NK-92 (cell line): ENCODE measurements around the gene PRSS50.
"Not testable (repeated sequence)": the region's sequence is repeated elsewhere in the genome, so short reads cannot be mapped to it uniquely, and the experiment has no call there.

Source experiments
- DNase-seq: peaks from one replicate; lab custom pipeline; 2025; ENCODE audit not compliant: unreplicated experiment; lab: John Stamatoyannopoulos, UW

Gene PRSS50

DNA sequence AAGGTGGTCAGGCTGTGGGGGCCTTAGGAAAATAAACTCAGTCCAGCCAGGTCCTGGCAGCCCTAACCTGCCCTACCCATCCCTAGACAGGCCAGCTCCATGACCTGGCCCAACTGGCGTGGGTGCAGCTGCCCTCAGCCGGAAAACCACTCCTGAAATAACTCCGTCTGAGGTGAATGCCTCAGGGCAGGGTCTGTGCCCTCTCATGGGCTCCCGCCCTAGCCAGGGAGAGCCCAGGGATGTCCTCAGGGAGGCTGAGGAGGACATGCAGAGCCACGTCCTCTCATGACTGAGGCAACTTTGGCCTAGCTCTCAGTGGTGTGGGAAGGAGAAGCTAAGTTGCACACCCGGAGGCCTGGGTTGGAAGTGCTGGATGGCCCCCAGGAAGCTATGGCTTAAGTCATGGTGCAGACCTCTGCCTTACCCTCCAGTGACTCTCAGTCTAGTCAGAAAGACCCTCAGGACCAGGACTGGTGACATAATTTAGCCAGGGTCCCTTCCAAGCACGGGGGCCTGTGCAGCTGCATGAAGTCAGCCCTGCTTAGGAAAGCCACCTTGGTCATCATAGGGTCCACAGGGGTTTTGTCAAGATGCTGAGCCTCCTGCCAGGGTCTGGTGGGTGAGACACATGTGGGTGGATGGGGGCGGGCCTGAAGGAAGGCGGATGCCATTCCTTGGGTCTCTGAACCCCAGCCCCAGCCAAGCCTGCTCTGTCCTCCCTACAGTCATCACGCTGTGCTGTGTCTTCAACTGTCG, 9.1 kb downstream of the PRSS50 start:
- DNase-seq, result no peak

DNA sequence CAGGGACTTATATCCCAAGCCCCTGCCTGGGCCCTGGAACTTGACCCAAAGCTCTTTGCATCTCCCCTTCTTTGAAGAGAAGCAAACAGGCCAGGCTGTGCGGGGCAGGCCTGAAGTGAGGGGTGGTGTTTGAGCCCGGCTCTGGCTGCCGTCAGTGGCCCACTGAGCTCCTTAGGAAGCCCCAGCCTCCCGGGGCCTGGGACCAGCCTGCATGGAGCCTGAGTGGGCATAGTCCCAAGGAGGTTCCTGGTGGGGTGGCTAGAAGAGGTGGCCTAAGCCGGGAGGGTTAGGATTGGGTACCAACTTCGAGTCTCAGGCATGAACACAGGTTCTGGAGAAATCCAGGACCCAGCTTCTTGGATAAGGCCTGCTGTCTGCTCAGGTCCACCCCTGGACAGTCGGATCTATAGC, 10.1 kb downstream of the PRSS50 start:
- no peak for DNase-seq

DNA sequence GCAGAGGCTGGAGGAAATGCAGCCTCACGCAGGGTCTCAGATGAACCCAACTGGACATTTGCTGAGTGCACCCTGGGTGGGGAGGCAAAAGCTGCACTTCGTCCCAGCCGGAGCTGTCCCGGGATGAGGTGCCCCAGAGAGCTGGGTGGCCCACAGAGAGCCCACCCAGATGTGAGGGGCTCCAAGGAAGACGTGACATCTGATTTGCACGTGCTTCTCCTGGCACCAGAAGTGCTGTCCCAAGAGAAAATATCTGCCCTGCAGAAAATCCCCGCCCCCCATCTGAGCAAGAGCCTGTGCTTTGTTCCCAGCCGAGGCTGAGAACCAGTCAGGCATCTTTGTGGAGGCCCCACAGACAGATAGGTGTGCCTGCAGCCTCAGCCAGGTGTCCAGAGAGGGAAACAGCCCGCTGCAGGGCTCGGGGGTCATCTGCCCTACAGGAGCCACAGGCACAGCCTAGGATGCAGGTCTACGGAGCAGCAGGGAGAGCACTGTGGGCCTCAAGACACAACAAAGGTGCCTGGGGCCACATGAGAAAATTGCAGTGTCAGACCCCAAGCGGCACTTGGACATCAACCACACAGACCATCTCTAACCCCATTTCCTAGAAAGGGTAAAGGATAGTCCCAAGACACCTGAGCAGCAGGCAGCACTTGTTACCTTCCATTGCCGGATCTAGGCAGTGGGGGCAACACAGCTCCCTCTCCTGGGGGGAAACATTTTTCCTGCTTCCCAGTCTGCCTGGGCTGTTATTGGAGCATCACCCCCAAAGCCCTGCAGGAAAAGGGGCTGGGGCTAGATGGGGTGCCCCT, 10.7 kb downstream of the PRSS50 start:
- no peak for DNase-seq

DNA sequence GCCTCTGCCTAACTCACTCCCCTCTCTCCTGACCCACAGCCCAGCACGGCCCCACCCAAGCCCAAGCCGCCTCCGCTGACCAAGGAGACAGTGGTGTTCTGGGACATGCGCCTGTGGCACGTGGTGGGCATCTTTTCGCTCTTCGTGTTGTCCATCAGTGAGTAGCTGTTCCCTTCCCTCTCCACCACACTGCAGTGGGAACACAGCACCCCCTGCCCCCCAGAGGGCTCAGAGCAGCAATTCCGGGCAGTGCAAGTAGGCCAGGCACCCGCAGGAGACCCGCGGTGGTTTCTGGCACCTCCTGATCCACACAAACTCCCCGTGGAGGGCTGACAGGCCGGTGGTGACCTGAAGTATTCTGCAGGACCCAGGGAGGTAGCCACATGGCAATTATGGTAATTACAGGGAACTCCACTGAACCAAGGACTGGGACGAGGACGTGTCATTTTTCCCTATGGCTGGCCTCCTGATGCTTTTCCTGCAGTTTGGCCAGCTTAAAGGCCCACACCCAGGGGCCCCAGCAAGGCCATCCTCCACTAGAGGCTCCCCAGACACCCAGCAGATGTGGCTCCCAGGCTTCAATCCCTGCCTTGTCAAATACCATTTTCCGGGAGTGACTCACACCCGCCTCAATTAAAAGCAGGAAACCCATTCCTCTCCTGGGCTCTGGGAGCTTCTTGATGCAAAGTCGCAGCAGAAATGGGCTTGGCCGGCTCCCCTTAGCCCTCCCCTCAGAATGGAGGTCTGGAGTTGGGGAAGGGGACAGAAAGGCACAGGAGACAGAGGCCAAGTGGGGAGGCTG, 11.7 kb downstream of the PRSS50 start:
- no peak for DNase-seq

DNA sequence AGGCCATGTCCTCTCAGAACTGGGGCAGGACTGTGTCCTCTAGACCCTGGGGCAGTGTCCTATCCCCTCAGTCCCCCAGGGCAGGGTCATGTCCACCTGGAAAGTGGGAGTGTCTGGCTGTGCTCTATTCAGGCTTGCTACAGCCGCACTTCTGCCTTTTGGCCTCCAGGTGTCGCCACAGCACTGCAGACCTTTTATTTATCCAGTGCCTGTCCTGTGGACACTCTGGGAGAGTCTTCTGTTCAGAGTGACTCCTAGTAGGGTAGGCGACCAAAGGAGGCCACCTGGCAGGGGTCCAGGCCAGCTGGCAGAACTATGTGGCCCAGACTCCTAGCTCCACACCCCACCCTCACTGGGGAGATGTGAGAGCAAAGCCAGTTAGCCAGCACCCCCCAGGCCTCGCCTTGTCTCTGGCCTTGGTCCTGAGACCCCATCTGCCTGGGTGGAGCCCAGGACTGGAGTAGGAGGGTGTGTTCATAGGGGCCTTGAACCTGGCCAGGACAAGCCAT, 12.6 kb downstream of the PRSS50 start:
- no peak for DNase-seq

DNA sequence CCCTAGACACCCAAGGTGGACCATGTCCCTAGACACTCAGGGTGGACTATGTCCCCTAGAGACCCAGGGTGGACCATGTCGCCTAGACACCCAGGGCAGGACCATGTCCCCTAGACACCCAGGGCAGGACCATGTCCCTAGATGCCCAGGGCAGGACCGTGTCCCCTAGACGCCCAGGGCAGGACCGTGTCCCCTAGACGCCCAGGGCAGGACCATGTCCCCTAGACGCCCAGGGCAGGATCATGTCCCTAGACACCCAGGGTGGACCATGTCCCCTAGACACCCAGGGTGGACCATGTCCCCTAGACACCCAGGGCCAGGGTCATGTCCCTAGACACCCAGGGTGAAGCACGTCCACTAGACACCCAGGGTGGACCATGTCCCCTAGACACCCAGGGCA, 13.3 kb downstream of the PRSS50 start:
- not testable (repeated sequence) for DNase-seq

DNA sequence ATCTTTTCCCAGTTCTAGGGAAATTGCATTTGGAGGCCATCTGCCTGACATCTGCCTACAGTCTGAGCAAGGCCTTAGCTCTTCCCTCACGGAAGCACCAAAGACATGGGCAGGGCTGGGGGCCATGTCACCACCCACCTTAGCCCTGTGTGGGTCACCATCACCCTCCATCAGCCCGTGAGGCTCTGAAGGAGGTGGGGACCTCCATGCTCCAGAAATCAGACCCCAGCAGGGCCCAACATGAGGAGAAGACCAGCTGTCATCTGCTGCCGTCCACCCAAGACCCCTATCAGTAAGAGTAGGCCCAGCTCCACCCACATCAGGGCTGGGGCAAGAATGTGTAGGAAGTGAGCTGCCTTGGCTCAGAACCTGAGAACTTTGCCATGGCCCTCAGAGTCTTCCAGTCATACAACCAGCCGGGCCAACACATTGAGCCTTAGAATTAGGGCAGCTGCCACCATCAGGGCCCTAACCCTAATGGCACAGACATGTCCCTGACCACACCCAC, 14.6 kb downstream of the PRSS50 start:
- no peak for DNase-seq

DNA sequence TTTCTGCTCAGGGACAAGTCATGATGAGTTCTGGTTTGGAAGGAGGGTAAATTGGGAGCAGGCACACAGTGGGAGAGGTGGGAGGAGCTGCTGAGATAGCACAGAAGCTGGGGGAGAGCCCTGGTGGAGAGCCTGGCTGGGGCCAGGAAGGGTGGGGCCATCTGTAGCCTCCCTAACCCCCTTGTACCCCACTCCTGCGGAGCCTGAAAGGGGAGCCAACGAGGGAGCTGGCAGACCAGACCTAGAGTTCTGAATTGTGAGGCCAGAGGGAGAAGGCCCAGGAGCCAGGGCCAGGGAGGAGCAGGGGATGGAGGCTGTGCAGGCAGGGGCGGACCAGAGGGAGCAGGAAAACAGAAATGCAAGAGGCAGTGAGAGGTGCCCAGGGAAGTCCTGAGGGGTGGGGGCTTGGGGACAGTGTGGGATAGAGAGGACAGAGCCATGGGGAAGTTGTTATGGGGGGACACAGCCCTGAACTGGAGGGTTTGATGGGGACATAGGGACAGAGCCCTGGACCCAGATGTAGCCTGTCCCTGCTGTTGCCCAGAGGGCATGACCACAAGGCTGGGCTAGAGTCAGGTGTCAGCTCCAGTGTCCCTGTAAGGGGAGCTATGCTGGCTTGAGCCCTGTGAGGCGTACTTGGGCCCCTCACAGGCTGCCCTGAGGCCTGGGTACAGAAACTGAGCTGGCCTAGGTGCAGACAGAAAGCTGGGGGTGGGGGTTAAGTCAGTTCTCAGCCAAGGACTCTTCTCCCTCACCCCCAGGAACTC, 15.2 kb downstream of the PRSS50 start:
- no peak for DNase-seq

DNA sequence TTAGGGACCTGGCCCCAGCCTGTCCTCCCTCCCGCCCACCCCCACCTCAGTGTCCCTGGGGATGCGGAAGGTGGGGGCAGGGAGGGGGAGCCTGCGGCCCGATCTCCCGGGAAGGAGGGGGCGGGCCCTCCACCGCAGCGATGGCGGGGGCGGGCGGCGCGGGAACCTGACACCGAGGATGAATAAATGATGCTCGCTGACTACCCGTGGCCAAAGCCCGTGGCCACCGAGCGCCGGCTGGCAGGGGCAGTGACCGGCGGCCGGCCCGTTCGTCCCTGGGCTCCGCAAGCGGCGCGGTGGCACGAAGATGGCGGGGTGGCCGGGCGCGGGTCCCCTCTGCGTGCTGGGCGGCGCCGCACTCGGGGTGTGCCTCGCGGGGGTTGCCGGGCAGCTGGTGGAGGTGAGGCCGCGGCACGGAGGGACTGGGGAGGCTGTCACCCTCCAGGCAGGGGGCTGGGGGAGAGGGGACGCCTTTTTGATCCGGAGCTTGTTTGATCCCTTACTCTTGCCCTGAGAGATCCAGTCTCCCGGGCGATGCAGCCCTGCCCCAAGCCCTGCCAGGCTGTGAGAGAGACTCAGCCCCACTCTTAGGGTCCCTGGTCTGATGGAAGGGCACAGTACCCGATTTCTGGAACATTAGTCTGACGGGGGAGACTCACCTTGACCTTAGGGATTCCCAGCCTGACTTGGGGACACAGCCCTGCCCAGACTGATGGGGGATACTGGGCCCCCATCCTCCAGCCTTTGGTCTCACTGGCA, 16.3 kb downstream of the PRSS50 start, which contains the start of gene TMIE:
Gene TMIE, plus strand, starts transcription at position 212 of the 759 bp plus-strand sequence. Its CDS starts 96 bp downstream, at position 308.
- no peak for DNase-seq

DNA sequence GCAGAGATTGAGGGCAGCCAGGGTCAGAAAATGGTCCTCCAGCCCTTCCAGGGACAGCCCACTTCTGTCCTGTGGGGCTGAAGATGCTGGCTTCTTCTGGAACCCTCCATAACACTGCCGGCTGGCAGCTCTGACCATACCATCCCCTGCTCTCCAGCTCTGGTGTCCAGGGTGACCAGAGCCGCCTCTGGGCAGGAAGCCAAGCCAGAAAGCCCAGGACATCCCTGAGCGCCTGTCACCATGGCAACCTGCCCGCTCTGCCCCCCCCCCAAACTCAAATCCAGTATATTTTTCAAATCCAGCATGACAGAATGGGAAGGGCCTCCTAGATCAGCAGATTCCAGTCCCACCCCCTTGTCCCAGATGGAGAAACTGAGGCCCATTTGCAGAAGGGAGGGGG, 16.9 kb downstream of the PRSS50 start:
- DNase-seq, result no peak

DNA sequence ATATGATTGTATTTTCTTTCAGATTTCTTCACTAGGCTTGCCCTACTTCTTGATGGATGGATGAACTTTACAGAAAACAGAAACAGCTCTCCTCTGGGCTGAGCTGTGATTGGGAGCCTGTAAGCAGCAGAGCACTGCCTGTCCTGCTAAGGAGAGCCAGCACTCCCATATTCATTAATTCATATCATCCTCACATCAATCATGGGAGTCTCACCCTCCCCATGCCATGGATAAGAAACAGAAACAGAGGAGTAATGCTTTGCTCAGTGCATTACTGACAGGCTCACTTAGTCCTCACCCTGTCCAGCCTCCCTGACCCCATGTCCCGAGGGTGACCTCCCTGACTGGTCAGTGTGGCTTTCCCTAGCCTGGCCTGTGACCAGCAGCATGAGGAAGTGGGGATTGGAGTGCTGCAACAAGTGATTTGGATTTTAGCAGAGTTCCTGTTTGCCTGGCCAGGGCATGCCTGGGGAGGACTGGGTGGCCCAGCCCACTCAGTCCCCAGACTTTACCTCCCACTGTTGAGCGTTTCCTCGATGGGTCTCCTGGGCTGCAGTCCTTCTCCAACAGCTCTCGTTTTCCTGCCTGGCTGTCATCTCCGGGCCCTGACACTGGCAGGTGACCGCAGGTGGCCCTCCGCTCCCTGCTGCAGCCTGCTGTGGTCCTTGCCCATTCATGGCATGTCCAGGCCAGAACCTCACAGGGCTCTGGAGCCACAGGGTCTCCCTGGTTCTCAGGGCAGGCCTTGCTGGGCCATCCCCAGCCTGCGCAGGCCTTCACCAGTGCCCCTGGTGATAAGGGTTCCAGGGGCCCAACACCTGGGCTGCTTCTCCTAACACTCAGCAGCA, 17.8 kb downstream of the PRSS50 start:
- no peak for DNase-seq

DNA sequence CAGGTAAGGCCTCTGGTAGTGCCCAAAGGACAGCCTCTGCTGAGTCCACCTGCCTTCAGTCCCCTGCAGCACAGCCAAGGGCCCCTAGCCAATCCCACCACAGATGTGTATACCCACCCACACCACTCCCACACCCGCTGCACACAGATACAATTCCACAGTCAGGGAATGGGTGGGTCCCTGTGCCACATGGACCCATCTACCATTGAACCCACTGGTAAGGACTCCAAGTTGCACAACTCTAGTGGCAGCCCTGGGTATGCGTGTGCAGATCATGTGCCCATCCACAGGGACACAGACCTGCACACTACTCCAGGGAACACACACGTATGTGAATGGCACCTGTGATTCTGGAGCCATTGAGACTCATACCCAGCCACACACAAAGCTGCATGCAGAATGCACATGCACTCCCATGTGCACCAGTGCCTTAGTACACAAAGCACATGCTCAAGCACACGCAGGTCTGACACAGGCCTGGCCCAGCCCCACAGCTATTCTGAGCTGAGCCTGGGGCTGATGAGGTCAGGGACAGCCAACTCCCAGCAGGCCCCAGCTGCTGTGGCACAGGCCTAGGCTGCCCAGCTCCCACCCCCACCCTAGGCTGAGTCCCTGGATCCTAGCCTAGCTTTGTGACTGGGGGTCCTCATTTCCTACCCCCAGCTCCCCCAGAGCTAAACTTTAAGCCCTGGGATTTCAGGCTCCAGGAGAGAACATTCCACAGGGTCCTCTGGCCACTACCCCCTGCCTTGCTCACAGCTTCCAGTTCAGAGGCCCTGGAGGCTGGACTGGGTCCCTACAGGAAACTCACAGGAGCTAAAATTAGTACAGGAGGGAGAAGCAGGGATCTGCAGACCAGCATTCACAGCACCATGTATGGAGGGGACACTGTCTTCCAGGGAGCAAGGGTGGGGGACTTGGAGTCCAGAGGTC, 21.4 kb downstream of the PRSS50 start:
- no peak for DNase-seq

DNA sequence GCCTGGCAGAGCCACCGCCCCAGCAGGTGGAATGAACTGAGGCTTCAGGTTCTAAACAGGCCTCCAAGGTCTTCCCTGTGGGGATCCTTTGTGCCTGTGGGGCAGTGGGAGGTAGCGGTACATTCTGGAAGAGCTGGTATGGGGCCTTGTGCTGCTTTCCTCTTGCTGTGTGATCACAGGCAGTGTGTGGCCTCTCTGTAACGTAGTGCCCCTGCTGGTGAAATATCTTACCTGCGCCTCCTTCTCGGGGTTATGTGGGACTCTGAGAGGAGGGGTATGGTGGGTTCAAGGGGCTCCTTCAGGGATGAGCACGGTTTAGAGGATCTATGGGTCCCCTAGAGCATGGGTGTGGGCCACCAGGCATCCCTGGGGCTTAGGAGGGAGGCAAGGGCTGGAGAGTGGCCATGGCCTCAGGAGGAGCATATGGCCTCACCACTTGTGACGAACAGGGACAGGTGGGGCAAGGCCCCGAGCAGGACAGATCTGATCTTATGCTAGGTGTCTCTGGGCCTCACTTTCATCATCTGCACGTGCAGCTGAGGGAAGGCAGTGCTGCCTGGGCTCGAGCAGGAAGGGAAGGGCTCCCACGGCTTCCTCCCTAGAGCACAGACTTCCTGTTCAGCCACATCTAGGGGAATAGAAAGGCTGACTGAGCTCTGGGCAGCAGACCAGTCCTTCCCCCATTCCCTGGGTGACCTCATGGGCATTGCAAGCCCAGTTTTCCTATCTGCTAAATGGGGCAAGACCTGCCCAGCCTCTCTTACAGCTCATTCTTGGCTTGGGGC, 22.3 kb downstream of the PRSS50 start:
- no peak for DNase-seq

DNA sequence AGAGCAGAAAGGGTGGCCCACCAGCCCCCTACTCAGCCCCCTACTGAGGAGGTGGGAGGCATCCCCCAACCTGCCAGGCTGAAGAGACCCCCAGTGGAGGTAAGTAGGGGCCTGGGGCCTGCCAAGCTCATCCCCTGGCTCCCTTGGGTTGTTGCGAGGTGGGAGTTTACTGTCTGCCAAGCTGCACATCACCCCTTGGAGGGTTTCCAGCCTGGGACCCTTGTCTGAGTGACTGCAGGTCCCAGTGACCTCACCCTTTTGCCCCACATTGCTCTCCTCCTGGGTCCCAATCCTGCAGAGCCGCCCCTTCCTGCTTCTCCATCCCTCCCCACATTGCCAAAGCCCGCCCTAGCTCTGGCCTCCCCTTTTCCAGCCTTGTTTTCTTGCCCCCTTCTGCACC, 23.1 kb downstream of the PRSS50 start:
- no peak for DNase-seq

DNA sequence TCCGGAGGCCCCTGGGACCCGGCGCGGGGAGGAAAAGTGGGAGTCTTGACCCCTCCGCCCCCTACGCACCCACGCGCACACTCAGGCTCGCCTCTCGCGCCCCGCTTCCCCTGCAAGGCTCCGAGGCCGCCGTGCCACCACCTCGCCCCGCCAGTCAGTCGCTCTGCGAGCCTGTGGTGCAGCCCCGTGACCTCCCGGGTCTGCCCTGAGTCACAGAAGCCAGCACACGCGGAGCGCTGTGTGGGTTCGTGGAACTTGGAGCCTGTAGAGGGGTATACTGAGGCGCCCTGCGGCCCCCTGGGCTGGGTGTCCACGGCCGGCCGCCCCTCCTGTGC, 23.8 kb downstream of the PRSS50 start:
- DNase-seq, result no peak

DNA sequence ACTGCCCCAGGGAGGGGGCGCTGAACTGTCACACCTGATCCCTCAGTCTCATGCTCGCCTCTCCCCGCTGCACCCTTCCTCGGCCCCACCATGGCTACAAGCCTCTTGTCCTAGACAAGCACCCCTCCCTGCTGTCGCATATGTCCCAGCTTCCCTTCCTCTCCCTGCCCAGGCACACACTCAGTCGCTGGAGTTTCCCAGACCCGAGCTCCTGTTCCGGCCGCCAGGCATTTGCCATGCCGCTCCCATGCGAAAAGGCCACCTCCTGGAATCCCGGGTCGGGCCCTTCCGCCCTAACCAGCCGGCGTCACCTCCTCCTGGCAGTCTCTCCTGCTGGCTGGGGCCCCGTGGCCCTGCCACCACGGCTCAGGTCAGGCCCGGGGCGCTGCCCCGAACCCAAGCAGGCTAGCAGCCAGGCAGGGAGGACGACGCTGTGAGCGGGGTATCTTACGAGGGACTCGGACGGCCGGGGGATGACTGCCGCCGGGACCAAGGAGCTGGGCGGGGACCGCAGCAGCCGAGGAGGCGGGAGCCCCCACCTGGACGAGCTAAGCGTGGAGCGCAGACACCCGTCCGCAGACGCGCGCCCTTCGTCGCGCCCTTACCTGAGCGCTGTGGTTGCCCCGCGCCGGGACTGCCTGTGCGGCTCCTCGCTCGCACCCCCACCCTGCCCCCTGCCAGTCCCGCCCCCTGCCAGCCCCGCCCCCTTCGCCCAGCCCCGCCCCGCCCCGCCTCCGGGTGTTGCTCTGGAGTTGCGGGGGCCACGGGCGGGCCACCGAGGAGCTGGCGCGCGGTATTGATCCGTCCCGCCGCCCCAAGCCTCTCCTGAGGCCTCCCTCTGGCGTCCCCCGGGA, 24.4 kb downstream of the PRSS50 start, which contains the start of gene ALS2CL:
Gene ALS2CL, minus strand, starts transcription at position 642 of the 854 bp plus-strand sequence. CDS start 4,239 bp downstream, outside the sequence.
- peak; percentile 10 for DNase-seq
